ENCODE results near the gene ZC3H12D.
"Not testable (repeated sequence)": the region's sequence is repeated elsewhere in the genome, so short reads cannot be mapped to it uniquely, and the experiment has no call there.

Gene ZC3H12D

DNA sequence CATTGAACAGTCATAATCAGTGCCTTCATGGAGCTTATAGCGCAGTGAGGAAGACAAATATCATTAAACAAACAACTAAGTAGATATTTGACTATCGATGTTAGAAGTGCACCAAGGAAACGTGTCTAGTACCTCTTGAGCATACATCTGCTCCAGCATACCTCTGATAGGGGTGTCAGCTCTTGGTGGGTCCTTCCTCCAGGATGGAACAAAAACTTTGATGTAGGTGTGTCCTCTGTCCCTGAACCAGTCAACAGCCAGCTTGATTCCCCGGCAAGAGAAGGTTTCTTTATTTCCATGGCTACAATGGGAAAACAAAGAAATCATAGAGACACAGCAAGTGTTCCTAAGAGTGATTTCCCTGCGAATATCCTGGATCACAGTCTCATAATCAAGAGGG lies 23.1 kb downstream of the ZC3H12D start:
- no peaks in the 10 kb centered on the region for H3K27me3 ChIP-seq (ENCODE audit: low read depth)
- no peak overlapping the region for H3K4me3 ChIP-seq
- H3K4me1 ChIP-seq = no peaks in the 10 kb centered on the region
- H3K36me3 ChIP-seq (replicated peaks) = no peaks in the 10 kb centered on the region
- no peak for DNase-seq (ENCODE audit: low spot score in 2 of 2)
- H3K9me3 ChIP-seq = no peaks in the 10 kb centered on the region
- in situ Hi-C loops (cut with MboI; ENCODE audit: low sequenced_read_pairs) = no loop called here

DNA sequence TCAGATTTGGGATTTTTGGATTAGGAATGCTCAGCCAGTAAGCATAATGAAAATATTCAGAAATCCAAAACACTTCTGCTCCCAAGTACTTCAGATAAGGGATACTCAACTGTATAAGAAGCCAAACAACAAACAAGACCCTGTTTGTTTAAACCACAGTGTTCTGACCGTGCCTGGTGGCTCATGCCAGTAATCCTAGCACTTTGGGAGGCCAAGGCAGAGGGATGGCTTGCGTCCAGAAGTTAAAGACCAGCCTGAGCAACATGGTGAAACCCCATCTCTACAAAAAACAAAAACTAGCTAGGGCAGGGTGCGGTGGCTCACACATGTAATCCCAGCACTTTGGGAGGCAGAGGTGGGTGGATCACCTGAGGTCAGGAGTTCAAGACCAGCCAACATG lies 24.6 kb downstream of the ZC3H12D start:
- H3K9me3 ChIP-seq; H3K36me3 ChIP-seq (replicated peaks); H3K4me3 ChIP-seq; in situ Hi-C loops (cut with MboI; ENCODE audit: low sequenced_read_pairs); H3K27me3 ChIP-seq (ENCODE audit: low read depth); DNase-seq (ENCODE audit: low spot score in 2 of 2); H3K4me1 ChIP-seq: not testable (repeated sequence)

DNA sequence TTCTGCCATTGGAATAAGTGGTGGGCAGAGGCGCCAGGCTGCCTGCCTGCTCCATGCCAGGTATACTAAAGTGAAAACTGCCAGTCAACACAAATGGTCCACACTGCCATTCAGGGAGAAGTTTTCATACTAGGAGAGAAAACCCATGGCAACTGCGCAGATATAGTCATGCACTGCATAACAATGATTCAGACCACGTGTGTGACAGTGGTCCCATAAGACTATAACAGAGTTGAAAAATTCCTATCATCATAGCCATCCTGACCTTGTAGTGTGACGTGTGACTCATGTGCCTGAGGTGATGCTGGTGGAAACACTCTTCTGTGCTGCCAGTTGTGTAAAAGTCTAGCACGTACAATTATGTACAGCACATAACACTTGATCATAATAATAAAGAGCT lies 25.1 kb downstream of the ZC3H12D start:
- no peaks in the 10 kb centered on the region for H3K27me3 ChIP-seq (ENCODE audit: low read depth)
- H3K36me3 ChIP-seq (replicated peaks) = no peaks in the 10 kb centered on the region
- DNase-seq (ENCODE audit: low spot score in 2 of 2) = no peak
- in situ Hi-C loops (cut with MboI; ENCODE audit: low sequenced_read_pairs) = no loop called here
- no peaks in the 10 kb centered on the region for H3K4me1 ChIP-seq
- no peak overlapping the region for H3K4me3 ChIP-seq
- no peaks in the 10 kb centered on the region for H3K9me3 ChIP-seq

DNA sequence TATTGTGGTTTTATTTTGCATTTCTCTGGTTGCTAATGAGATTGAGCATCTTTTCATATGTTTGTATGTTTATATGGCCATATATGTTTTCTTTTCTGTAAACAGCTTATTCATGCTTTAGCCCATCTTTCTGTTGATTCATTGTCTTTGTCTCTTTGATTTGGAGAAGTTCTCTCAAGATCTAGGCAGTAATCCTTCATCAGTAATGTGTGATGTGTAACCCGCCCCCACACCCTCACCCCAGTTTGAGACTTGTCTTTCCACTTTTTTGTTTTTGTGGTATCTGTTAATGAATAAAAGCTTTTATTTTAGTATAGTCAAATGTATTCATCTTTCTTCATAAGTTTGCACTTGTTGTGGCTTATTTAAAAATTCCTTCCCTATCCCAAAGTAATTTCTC lies 26.0 kb downstream of the ZC3H12D start:
- no peaks in the 10 kb centered on the region for H3K9me3 ChIP-seq
- H3K36me3 ChIP-seq (replicated peaks) = no peaks in the 10 kb centered on the region
- no peaks in the 10 kb centered on the region for H3K27me3 ChIP-seq (ENCODE audit: low read depth)
- no peak overlapping the region for H3K4me3 ChIP-seq
- in situ Hi-C loops (cut with MboI; ENCODE audit: low sequenced_read_pairs) = no loop called here
- H3K4me1 ChIP-seq = no peaks in the 10 kb centered on the region
- DNase-seq (ENCODE audit: low spot score in 2 of 2) = no peak

DNA sequence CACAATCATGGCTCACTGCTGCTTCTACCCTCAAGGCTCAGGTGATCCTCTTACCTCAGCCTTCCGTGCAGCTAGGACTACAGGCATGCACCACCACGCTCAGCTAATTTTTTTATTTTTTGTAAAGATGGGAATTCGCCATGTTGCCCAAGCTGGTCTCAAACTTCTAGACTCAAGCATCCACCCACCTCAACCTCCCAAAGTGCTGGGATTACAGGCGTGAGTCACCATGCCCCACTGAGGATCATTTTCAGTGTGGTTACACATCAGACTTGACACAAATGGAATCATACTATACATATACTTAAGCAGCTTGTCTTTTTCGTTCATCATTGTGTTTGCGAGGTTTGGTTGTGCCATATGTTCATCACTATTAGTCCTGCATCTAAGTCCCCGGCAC lies 26.6 kb downstream of the ZC3H12D start:
- in situ Hi-C loops (cut with MboI; ENCODE audit: low sequenced_read_pairs) = no loop called here
- no peaks in the 10 kb centered on the region for H3K9me3 ChIP-seq
- no peaks in the 10 kb centered on the region for H3K36me3 ChIP-seq (replicated peaks)
- DNase-seq (ENCODE audit: low spot score in 2 of 2) = no peak
- no peaks in the 10 kb centered on the region for H3K4me1 ChIP-seq
- H3K4me3 ChIP-seq = no peak overlapping the region
- H3K27me3 ChIP-seq (ENCODE audit: low read depth) = no peaks in the 10 kb centered on the region

DNA sequence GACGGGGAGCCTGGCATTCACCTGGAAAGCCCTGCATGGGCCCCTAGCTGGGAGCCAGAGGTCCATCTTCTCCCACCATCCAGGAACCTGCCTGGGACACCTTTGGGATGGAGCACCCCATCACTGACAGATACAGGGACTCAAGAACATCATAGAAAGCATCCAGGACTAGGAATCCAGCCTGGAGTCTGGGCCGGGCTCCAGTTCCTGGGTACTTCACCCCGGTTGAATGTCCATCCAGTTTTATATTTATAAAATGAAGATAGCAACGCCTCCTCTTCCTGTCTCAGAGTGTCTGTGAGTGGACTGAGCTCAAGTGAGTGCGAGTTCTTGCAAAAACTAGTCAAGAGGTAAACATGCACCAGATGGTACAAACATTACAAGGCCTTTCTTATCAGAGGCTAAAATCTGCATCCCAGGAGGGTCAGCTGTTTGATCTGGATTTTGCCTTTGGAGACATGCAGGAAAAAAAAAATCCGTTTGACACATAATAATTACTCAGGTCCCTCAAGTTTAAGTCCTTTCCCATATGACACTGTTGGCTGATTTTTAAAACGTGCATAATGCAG lies 27.4 kb downstream of the ZC3H12D start:
- Histone ChIP-seq H3K36me3 (replicated peaks) (no peaks in the 10 kb centered on the region), H3K4me3 (no peak overlapping the region), H3K9me3 (no peaks in the 10 kb centered on the region), H3K4me1 (no peaks in the 10 kb centered on the region), H3K27me3 (ENCODE audit: low read depth) (no peaks in the 10 kb centered on the region)
- no peak for DNase-seq (ENCODE audit: low spot score in 2 of 2)
- in situ Hi-C loops (cut with MboI; ENCODE audit: low sequenced_read_pairs) = no loop called here

DNA sequence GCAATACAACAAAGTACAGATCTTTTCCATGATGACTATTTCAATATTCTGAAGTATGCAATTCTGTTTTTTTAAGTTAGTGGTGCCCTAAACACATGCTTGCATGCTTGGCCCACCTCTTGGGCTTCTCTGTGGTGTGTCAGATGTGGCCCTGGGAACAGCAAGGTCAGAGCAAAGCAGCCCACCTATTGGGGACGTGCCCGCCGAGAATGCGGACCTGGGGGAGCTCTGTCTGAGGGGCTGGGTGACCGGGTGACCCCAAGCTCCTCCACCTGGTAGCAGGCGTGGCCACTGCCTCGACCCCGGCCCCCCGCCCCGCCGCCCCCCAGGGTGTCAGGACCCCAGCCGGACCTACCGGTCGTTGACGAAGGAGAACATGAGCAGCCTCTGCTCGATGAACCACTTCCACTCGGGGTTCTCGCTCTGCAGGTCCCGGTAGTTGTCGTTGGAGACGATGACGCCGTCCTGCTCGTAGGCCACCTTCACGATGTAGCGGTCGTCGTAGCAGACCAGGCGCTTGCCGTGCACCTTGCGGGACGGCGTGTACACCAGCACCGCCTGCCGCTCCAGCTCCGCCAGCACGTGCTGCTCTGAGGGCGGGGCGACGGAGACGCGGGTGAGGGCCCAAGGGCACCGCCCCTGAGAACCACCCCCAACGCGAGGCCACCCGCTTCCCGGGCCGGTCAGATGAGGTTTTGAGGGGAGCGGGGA lies 28.3 kb downstream of the ZC3H12D start:
- no peaks in the 10 kb centered on the region for H3K36me3 ChIP-seq (replicated peaks)
- no peak for DNase-seq (ENCODE audit: low spot score in 2 of 2)
- no peaks in the 10 kb centered on the region for H3K9me3 ChIP-seq
- H3K4me1 ChIP-seq = no peaks in the 10 kb centered on the region
- in situ Hi-C loops (cut with MboI; ENCODE audit: low sequenced_read_pairs) = no loop called here
- H3K27me3 ChIP-seq (ENCODE audit: low read depth) = no peaks in the 10 kb centered on the region
- no peak overlapping the region for H3K4me3 ChIP-seq

DNA sequence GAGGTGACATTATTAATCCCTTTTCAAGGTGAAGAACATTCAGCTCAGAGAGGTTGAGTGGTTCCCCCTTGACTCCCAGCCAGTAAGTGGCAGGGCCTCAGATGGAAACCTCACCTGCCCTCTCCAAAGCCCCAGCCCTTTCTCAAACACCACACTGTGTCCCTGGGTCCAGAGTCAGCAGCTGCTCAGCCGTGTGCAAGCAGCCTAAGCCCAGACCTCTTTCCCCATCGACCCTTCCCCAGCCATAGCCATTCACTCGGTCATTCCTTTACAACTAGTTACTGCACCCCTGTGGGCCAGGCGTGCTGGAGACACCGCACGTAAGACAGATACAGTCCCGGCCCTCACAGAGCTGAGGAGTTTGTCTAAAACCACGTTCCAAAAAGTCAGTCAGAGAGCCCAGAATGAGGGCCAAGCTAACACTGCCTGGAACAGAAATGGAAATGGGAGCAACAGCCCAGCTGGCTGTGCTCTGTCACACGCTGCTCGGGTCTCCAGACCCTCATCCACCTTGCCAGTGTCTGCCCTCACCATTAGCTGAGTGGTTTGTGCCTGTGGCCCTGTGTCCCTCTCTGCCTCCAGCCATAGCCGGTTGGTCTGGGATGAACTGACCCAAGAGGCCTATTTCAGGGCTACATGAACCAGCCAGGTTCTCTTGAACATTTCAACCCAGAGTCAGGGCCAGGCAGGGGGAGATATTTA lies 29.6 kb downstream of the ZC3H12D start:
- no peak overlapping the region for H3K4me3 ChIP-seq
- no peaks in the 10 kb centered on the region for H3K4me1 ChIP-seq
- no peaks in the 10 kb centered on the region for H3K27me3 ChIP-seq (ENCODE audit: low read depth)
- no peaks in the 10 kb centered on the region for H3K9me3 ChIP-seq
- DNase-seq (ENCODE audit: low spot score in 2 of 2) = no peak
- H3K36me3 ChIP-seq (replicated peaks) = no peaks in the 10 kb centered on the region
- in situ Hi-C loops (cut with MboI; ENCODE audit: low sequenced_read_pairs) = no loop called here

DNA sequence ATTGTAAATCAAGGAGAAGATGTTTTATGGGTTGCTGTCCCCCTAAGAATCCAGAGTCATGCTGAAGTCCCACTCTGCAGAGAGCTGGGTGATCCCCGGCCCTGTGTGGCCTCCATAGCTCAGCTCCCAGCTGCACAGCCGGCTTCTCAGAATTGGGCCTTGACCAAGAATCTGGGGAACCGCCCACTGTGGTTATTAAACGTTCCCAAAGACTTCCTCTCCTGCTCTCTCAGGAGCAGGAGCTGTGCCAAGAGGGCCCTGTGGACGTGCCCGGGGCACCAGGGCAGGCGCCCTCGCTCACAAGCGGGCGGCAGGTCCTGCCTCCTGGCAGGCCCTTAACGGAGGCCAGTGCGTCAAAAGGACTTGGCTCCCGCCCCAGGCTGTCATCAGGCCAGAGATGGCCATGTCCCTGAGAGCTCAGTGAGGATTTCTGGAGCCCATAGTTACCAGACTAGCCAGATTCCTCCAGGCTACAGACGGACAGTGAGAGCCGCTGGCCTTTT lies 30.4 kb downstream of the ZC3H12D start:
- Histone ChIP-seq H3K27me3 (ENCODE audit: low read depth) (no peaks in the 10 kb centered on the region), H3K4me1 (no peaks in the 10 kb centered on the region), H3K4me3 (no peak overlapping the region), H3K9me3 (no peaks in the 10 kb centered on the region), H3K36me3 (replicated peaks) (no peaks in the 10 kb centered on the region)
- DNase-seq (ENCODE audit: low spot score in 2 of 2) = no peak
- in situ Hi-C loops (cut with MboI; ENCODE audit: low sequenced_read_pairs) = no loop called here

DNA sequence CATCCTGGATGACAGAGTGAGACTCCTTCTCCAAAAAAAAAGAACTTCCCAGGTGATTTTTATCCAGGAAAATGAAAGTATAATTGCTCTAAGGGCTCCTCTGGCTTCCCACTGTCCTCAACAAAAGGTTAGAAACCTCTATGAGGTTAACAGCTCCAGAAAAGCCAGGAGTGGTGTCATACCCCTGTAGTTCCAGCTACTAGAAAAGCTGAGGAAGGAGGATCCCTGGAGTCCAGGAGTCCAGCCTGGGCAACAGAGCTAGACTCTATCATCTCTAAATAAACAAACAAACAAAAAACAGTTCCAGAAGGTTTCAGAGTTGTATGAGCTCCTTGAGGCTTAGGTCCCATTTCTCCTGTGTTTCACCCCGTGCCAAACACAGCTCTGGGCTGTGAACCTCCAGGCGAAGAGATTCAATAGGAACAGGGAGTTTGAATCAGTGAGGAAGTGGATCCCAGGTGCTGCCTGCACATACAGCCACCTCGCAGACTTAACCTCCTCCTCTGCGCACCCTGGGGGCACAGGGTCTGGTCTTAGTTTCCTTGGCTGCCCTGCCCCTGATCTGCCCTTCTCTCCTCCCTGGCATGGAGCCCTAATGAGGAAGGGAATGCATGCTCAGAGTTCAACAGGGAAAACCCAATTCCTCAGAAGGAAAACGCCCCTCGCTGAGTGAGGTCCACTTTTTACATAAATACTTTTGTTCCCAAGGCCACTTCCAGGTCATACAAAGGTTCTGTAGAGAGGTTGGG lies 31.0 kb downstream of the ZC3H12D start:
- in situ Hi-C loops (cut with MboI; ENCODE audit: low sequenced_read_pairs) = no loop called here

DNA sequence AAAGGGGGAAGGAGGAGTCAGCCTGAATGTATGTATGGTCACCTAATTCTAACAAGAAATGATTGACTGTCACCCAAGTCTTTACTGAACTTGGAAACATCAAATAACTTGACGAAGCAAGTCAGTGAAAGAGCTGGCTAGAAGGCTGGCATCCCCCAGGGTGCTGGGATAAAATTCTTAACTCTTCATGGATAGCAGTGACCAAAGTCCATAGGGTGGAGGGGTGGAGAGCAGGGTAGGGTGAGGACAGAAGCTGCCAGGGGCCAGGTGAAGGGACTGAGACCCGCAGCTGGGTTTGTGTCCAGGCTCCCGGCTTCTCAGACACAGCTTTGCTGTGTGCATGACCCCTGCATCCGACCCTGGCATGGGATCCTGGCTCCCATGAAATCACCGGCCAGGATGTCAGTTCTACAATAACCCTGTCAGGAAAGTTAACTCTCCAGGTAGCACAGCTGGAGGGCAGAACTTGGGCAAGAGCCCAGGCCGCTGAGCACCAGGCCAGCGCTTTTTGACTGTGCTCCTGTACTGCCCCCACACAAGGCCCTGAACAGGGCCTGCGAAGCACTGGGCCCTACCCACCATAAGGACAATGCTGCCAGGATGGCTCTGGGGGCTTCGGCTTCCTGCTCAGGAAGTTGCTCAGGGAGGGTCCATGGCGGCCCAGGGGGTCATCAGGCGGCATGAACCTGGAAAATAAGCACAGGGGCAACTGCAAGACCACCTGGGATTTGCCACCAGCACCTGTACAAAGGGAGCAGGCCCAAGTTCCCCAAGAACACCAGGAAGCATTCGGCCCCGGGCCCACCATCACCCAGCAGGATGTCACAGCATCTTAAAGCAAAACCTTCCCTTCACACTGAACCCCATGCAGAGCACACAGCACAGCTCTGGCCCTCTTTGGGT lies 32.5 kb downstream of the ZC3H12D start:
- in situ Hi-C loops (cut with MboI; ENCODE audit: low sequenced_read_pairs) = no loop called here
- no peak for DNase-seq (ENCODE audit: low spot score in 2 of 2)
- no peaks in the 10 kb centered on the region for H3K27me3 ChIP-seq (ENCODE audit: low read depth)
- no peaks in the 10 kb centered on the region for H3K9me3 ChIP-seq
- no peak overlapping the region for H3K4me3 ChIP-seq
- peaks cover 5% of the 10 kb centered on the region for H3K4me1 ChIP-seq
- no peaks in the 10 kb centered on the region for H3K36me3 ChIP-seq (replicated peaks)

More for the DNA sequence above, 31.0 kb downstream of the ZC3H12D start:
- Histone ChIP-seq H3K9me3 (no peaks in the 10 kb centered on the region), H3K36me3 (replicated peaks) (no peaks in the 10 kb centered on the region), H3K4me1 (no peaks in the 10 kb centered on the region), H3K27me3 (ENCODE audit: low read depth) (no peaks in the 10 kb centered on the region), H3K4me3 (no peak overlapping the region)
- DNase-seq (ENCODE audit: low spot score in 2 of 2) = no peak

DNA sequence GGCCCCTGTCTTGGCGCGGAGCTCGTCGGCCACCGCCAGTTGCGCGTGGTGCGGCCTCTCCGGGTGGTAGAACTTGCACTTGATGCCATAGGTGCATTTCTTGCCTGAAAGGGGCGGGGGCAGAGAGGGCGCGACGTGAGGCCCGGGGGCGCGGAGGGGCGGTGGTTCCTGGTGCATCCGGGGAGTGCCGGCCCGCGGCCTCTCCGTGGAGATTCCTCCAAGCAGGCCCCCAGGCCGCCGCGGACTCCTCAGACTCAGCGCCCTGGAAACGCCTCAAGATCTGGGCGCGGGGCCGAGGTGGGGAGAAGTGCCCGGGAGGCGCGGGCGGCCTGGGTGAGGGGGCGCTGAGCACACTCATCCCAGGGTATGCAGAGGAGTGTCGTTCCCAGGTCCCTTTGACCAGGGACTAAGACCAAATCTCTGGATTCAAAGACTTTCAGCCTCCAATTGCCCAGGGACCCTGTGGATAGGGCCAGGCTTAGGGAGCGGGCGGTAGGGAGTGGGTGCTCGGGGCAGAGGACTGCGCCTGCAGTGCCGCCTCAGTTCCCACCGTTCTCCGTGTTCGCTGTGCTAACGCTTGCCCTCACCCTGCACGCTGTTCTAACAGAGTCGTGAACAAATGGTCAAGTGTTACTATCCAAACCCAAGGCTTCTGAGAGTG lies 33.3 kb downstream of the ZC3H12D start:
- Histone ChIP-seq H3K9me3 (no peaks in the 10 kb centered on the region), H3K4me3 (no peak overlapping the region), H3K36me3 (replicated peaks) (no peaks in the 10 kb centered on the region), H3K4me1 (peaks cover 6% of the 10 kb centered on the region), H3K27me3 (ENCODE audit: low read depth) (no peaks in the 10 kb centered on the region)
- in situ Hi-C loops (cut with MboI; ENCODE audit: low sequenced_read_pairs) = no loop called here
- no peak for DNase-seq (ENCODE audit: low spot score in 2 of 2)

All from HAP-1 (cell line).